ENCODE measurements around the gene SHISA7.

SHISA7 gene

GRCh38 chr19:55482156-55482961, 39.3 kb upstream of the SHISA7 start:
- no peak for DNase-seq

GRCh38 chr19:55481794-55482155, 38.7 kb upstream of the SHISA7 start:
- DNase-seq, result no peak

- no peak for DNase-seq
Measured at GRCh38 chr19:55481148-55481793, 38.2 kb upstream of the SHISA7 start.

GRCh38 chr19:55479451-55480230, 36.5 kb upstream of the SHISA7 start:
- DNase-seq, result no peak

GRCh38 chr19:55479045-55479444, 35.9 kb upstream of the SHISA7 start:
- DNase-seq, result no peak

- DNase-seq, result no peak
Measured at GRCh38 chr19:55478364-55478763, 35.3 kb upstream of the SHISA7 start.

- DNase-seq, result no peak
Measured at GRCh38 chr19:55477905-55478304, 34.8 kb upstream of the SHISA7 start.

- DNase-seq, result peak; percentile 96
Measured at GRCh38 chr19:55476100-55476775, 33.1 kb upstream of the SHISA7 start, which contains the start of gene ZNF628. TSS of gene ZNF628 (plus strand) at chr19:55476617. CDS start at chr19:55479911, 3,294 bp downstream.

- DNase-seq, result no peak
Measured at GRCh38 chr19:55474269-55475265, 31.5 kb upstream of the SHISA7 start.

GRCh38 chr19:55473225-55474012, 30.3 kb upstream of the SHISA7 start:
- DNase-seq, result no peak

GRCh38 chr19:55472463-55472862, 29.4 kb upstream of the SHISA7 start:
- DNase-seq, result no peak

GRCh38 chr19:55471266-55471665, 28.2 kb upstream of the SHISA7 start:
- no peak for DNase-seq

- DNase-seq, result no peak
Measured at GRCh38 chr19:55468054-55468393, 24.9 kb upstream of the SHISA7 start.

- peak; percentile 77 for DNase-seq
Measured at GRCh38 chr19:55467236-55468053, 24.3 kb upstream of the SHISA7 start.

- no peak for DNase-seq
Measured at GRCh38 chr19:55466241-55466614, 23.1 kb upstream of the SHISA7 start.

- no peak for DNase-seq
Measured at GRCh38 chr19:55465460-55466240, 22.6 kb upstream of the SHISA7 start.

- no peak for DNase-seq
Measured at GRCh38 chr19:55464662-55465054, 21.6 kb upstream of the SHISA7 start, which contains the start of gene C19orf85. TSS of gene C19orf85 (minus strand) at chr19:55464751. CDS start at chr19:55464554, 197 bp downstream.

- no peak for DNase-seq
Measured at GRCh38 chr19:55464039-55464661, 21.1 kb upstream of the SHISA7 start.
